SK-N-SH (cell line): Measurements from ENCODE around the gene EID3.

Experiments used
- NFIC ChIP-seq: IDR thresholded peaks from 2 replicates; pipeline ENCODE4 v1.4.0; 2012; ENCODE audit warnings: borderline replicate concordance
- POLR2AphosphoS5 ChIP-seq: IDR thresholded peaks from 2 replicates; pipeline ENCODE4 v1.6.1; 2012; ENCODE audit warnings: low read depth, low read length
- RCOR1 ChIP-seq: fragments of 150-350 bp; IDR thresholded peaks from 2 replicates; pipeline ENCODE4 v1.6.1; 2017; ENCODE audit warnings: antibody characterized with exemption, low read length
- RFX5 ChIP-seq: IDR thresholded peaks from 2 replicates; pipeline ENCODE4 v1.6.1; 2012; ENCODE audit warnings: mild to moderate bottlenecking, improper control_type of control experiment, low read length
- RXRA ChIP-seq: IDR thresholded peaks from 2 replicates; pipeline ENCODE4 v1.4.0; 2012; ENCODE audit warnings: low read depth, mild to moderate bottlenecking, borderline replicate concordance
- TF ChIP-seq, protein P1 (sequence below): fragments of 200-600 bp; sonication (generic); IDR thresholded peaks from 2 replicates; pipeline ENCODE4 v1.6.1; 2017; ENCODE audit warnings: antibody characterized with exemption, mild to moderate bottlenecking, moderate library complexity
- TF ChIP-seq, protein P2 (sequence below): IDR thresholded peaks from 2 replicates; pipeline ENCODE4 v1.4.0; 2012; ENCODE audit warnings: low read depth
- TF ChIP-seq, protein P3 (sequence below): IDR thresholded peaks from 2 replicates; pipeline ENCODE4 v1.4.0; 2012; ENCODE audit warnings: low read depth, borderline replicate concordance

DNA sequence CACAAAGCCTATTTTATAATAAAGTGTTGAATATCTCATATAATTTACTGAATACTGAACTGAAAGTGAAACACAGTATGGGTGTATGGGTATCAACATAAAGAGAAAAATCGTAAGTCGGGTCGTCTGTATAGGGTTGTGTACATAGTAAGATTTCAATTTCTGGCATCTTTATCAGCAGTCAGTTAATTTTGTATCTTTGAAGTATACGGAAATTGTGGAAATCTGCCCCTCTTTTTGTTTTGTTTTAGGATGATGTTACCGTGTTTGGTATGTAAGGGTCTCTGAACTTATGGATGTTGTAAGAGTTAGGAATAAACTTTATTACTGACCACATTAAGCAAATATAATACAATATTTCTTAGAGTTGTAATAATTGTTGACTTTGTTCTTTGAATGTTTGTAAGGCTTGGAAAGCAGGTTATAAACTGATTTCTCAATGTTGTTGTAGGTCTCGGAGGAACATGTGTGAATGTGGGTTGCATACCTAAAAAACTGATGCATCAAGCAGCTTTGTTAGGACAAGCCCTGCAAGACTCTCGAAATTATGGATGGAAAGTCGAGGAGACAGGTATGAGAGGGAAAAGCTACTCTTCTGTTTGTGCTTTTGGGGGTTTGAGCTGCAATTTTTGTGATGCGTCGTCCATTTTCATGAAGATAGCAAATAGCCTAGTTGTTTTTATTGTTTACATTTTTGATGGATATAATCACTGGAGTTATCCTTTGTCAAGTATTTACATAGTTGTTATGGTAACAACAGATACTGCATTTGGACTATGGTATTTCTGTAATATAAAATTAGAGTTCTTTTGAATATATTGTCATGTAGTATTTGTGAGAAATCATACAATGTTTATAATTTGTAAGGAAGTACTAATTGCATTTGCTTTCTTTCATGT, 12.0 kb downstream of the EID3 start:
- TF ChIP-seq RXRA (no peak), NFIC (no peak), RCOR1 (no peak), POLR2AphosphoS5 (no peak), RFX5 (no peak)
- TF ChIP-seq, protein P1, sequence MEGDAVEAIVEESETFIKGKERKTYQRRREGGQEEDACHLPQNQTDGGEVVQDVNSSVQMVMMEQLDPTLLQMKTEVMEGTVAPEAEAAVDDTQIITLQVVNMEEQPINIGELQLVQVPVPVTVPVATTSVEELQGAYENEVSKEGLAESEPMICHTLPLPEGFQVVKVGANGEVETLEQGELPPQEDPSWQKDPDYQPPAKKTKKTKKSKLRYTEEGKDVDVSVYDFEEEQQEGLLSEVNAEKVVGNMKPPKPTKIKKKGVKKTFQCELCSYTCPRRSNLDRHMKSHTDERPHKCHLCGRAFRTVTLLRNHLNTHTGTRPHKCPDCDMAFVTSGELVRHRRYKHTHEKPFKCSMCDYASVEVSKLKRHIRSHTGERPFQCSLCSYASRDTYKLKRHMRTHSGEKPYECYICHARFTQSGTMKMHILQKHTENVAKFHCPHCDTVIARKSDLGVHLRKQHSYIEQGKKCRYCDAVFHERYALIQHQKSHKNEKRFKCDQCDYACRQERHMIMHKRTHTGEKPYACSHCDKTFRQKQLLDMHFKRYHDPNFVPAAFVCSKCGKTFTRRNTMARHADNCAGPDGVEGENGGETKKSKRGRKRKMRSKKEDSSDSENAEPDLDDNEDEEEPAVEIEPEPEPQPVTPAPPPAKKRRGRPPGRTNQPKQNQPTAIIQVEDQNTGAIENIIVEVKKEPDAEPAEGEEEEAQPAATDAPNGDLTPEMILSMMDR = no peak
- TF ChIP-seq, protein P2, sequence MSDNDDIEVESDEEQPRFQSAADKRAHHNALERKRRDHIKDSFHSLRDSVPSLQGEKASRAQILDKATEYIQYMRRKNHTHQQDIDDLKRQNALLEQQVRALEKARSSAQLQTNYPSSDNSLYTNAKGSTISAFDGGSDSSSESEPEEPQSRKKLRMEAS = no peak
- TF ChIP-seq, protein P3, sequence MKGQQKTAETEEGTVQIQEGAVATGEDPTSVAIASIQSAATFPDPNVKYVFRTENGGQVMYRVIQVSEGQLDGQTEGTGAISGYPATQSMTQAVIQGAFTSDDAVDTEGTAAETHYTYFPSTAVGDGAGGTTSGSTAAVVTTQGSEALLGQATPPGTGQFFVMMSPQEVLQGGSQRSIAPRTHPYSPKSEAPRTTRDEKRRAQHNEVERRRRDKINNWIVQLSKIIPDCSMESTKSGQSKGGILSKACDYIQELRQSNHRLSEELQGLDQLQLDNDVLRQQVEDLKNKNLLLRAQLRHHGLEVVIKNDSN = no peak
